ENCODE data around the gene ASNSD1. TPM values are rescaled to one million over a fixed set of nuclear protein-coding genes. Genes with fewer than 3 reads are reported as not detected.

The ASNSD1 gene
- total RNA-seq, 1 donor from 2014 or later: 39.9 TPM

GRCh38 chr2:189628817-189629530, 32.3 kb upstream of the ASNSD1 start:
- TF ChIP-seq CTCF (IDR thresholded peaks at IDR 0.05; ENCODE audit: insufficient read depth, low read length, poor library complexity, severe bottlenecking): no peak
- Histone ChIP-seq H3K27me3 (ENCODE audit: control insufficient read depth, insufficient read depth, low read length) (no peaks in the 10 kb centered on the region), H3K36me3 (ENCODE audit: control insufficient read depth, insufficient read depth, low read length) (no peaks in the 10 kb centered on the region), H3K4me3 (ENCODE audit: low read depth, low read length) (no peak overlapping the region)
- DNase-seq (ENCODE audit: low read depth): no peak

- no peak for DNase-seq (ENCODE audit: low read depth)
- Histone ChIP-seq H3K27me3 (ENCODE audit: control insufficient read depth, insufficient read depth, low read length) (no peaks in the 10 kb centered on the region), H3K36me3 (ENCODE audit: control insufficient read depth, insufficient read depth, low read length) (no peaks in the 10 kb centered on the region), H3K4me3 (ENCODE audit: low read depth, low read length) (no peak overlapping the region)
- no peak for TF ChIP-seq CTCF (IDR thresholded peaks at IDR 0.05; ENCODE audit: insufficient read depth, low read length, poor library complexity, severe bottlenecking)
These were observed 31.5 kb upstream of the ASNSD1 start for GRCh38 chr2:189629531-189630453.

- Histone ChIP-seq H3K4me3 (ENCODE audit: low read depth, low read length) (no peak overlapping the region), H3K27me3 (ENCODE audit: control insufficient read depth, insufficient read depth, low read length) (no peaks in the 10 kb centered on the region), H3K36me3 (ENCODE audit: control insufficient read depth, insufficient read depth, low read length) (no peaks in the 10 kb centered on the region)
- DNase-seq (ENCODE audit: low read depth): no peak
- no peak for TF ChIP-seq CTCF (IDR thresholded peaks at IDR 0.05; ENCODE audit: insufficient read depth, low read length, poor library complexity, severe bottlenecking)
These were observed 29.4 kb upstream of the ASNSD1 start for GRCh38 chr2:189631849-189632248.

GRCh38 chr2:189633392-189633811, 27.9 kb upstream of the ASNSD1 start:
- TF ChIP-seq CTCF (IDR thresholded peaks at IDR 0.05; ENCODE audit: insufficient read depth, low read length, poor library complexity, severe bottlenecking): peak; percentile 27
- H3K4me3 ChIP-seq (ENCODE audit: low read depth, low read length): no peak overlapping the region
- no peak for DNase-seq (ENCODE audit: low read depth)
- no peaks in the 10 kb centered on the region for H3K27me3 ChIP-seq (ENCODE audit: control insufficient read depth, insufficient read depth, low read length)
- H3K36me3 ChIP-seq (ENCODE audit: control insufficient read depth, insufficient read depth, low read length): no peaks in the 10 kb centered on the region

- no peak for TF ChIP-seq CTCF (IDR thresholded peaks at IDR 0.05; ENCODE audit: insufficient read depth, low read length, poor library complexity, severe bottlenecking)
- H3K27me3 ChIP-seq (ENCODE audit: control insufficient read depth, insufficient read depth, low read length): no peaks in the 10 kb centered on the region
- H3K4me3 ChIP-seq (ENCODE audit: low read depth, low read length): no peak overlapping the region
These were observed 25.9 kb upstream of the ASNSD1 start for GRCh38 chr2:189635353-189635752.

More at GRCh38 chr2:189635353-189635752, 25.9 kb upstream of the ASNSD1 start:
- DNase-seq (ENCODE audit: low read depth): no peak
- H3K36me3 ChIP-seq (ENCODE audit: control insufficient read depth, insufficient read depth, low read length): no peaks in the 10 kb centered on the region

All from kidney epithelial cell (primary cell).